GM10248 (cell line): ENCODE data around the gene ACVR1B.

Experiments used
- CTCF ChIA-PET: fragments of 300-600 bp; sonication (Branson Sonifier 250); formaldehyde crosslinking; extraction: SDS; loops from one replicate; lab custom pipeline; 2021; ENCODE audit warnings: antibody characterized with exemption; lab: Yijun Ruan, JAX
- POLR2A ChIA-PET: fragments of 350-650 bp; sonication (Branson Sonifier 250); formaldehyde crosslinking; extraction: SDS; loops from one replicate; lab custom pipeline; 2020; ENCODE audit warnings: antibody characterized with exemption; lab: Yijun Ruan, JAX
- DNase-seq: peaks from one replicate; pipeline ENCODE4 v3.0.0; 2012; ENCODE audit errors: extremely low spot score
- TF ChIP-seq, protein P1 (sequence below): IDR thresholded peaks from 2 replicates; pipeline ENCODE4 v1.5.1; 2012; ENCODE audit warnings: mild to moderate bottlenecking, low read depth; ENCODE audit errors: extremely low read depth, missing control alignments, control extremely low read depth

Gene ACVR1B

DNA sequence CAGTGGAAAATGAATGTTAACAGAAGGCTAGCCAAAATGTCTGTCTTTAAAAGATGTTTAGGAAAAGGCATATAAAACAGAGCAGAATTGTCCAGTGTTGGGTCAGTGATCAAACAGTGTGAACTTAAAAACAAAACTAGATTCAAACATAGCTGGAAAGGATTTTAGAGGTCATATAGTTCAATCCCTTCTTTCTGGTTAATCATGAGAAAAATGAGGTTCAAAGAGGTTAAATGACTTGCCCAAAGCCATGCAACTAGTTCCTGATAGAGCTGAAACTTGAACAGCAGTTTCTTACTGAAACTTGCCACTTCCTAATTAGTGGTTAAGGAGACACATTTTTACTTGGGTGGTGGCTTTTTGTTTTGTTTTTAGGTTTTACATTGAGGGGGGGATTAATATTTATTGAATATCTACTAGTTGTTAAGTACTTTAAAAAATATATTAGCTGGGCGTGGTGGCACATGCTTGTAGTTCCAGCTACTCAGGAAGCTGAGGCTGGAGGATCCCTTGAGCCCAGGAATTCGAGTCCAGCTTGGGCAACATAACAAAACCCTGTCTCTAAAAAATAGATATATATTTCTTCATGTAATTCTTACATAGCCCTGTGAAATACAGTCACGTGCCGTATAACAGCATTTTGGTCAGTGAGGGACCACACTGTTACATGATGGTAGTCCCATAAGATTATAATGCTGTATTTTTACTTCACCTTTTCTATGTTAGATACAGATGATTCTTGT is 20.4 kb downstream of the ACVR1B start:
- TF ChIP-seq, protein P1, sequence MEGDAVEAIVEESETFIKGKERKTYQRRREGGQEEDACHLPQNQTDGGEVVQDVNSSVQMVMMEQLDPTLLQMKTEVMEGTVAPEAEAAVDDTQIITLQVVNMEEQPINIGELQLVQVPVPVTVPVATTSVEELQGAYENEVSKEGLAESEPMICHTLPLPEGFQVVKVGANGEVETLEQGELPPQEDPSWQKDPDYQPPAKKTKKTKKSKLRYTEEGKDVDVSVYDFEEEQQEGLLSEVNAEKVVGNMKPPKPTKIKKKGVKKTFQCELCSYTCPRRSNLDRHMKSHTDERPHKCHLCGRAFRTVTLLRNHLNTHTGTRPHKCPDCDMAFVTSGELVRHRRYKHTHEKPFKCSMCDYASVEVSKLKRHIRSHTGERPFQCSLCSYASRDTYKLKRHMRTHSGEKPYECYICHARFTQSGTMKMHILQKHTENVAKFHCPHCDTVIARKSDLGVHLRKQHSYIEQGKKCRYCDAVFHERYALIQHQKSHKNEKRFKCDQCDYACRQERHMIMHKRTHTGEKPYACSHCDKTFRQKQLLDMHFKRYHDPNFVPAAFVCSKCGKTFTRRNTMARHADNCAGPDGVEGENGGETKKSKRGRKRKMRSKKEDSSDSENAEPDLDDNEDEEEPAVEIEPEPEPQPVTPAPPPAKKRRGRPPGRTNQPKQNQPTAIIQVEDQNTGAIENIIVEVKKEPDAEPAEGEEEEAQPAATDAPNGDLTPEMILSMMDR: no peak
- ChIA-PET POLR2A (no interaction called here), CTCF (interaction anchor here (0.9 to 3.1 kb wide), 6 partner anchors 10 to 51 kb away, joined by 3 to 25 read pairs (median 6); no protein-coding TSS in a partner anchor)
- no peak for DNase-seq

DNA sequence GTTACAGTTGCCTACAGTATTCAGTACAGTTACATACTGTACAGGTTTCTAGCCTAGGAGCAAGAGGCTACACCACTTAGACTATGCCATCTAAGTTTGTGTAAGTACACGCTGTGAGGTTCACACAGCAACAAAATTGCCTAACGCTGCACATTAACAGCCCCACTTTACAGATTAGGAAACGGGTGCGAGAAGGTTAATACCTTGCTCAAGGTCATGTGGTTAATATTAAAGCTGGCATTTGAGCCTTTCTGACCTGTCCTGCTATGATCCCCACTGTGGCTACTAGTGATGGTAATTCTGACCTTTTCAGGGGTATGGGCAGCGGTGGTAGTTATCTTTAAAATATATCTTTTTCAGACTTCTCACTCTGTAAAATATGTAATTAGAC is 20.9 kb downstream of the ACVR1B start:
- POLR2A ChIA-PET: no interaction called here
- TF ChIP-seq, protein P1: no peak
- CTCF ChIA-PET: interaction anchor here (0.9 to 3.1 kb wide), 4 partner anchors 9 to 51 kb away, joined by 3 to 25 read pairs (median 6); no protein-coding TSS in a partner anchor
- DNase-seq: no peak

DNA sequence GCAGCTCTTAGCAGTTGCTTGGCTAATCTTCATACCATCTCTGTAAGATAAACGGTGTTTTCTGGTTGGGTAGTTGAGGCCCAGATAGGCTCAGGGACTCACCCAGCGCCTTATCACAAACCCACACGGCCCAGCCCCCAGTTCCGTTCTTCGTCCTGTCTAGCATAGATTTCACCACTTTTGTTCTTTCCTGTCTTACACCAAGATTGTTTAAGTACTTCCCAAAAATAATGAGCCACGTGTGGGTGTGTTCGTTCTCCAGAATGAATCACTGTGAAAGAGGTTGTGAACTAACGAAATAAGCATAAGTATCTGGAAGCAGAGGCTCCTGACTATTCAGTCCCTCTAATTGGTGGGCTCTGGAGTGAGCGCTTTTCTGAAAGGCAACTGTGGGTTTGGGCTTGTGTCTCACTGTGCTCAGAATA is 21.4 kb downstream of the ACVR1B start:
- CTCF ChIA-PET: interaction anchor here (0.9 to 3.1 kb wide), 4 partner anchors 9 to 50 kb away, joined by 3 to 25 read pairs (median 6); no protein-coding TSS in a partner anchor
- POLR2A ChIA-PET: no interaction called here
- TF ChIP-seq, protein P1: no peak
- no peak for DNase-seq

DNA sequence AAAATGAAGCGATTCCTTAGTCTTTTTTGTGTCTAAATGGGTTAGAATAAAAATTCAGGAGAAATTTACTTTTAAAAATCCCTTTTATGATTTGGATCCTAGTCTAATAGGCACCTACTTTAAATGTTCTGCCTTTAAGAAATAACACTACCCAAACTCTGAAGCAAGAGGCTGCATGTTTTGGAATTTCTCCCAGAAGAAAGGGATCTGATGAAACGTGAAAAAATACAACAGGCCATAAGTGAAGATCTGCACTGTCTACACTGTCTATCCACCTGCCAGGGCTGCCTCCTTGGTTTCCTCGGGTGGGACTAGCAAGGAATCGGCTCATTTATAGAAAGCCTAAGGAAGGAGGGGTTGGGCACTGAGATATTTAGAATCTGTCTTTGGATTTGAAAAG is 22.1 kb downstream of the ACVR1B start:
- no peak for DNase-seq
- ChIA-PET POLR2A (no interaction called here), CTCF (no interaction called here)
- TF ChIP-seq, protein P1: no peak

DNA sequence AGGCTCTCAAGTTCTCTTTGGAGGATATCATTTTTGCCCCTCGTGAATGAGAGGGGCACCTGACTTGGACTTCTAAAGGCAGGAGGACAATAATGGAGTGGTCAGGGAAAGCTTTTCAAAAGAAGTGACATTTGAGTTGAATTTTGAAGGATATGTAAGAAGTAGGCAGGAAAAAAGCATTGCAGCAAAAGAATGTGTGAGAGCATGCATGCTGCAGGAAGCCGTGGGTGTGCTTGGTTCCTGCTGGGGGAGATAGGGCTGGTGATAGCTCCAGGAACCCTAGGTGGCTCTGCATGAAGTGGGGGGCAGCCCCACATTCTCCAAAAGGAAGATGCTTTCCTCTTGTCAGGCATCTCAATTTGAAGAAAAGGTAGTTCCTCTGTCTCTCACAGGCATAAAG is 23.1 kb downstream of the ACVR1B start:
- CTCF ChIA-PET: interaction anchor here (0.9 to 3.9 kb wide), 7 partner anchors 9 to 52 kb away, joined by 3 to 28 read pairs (median 3); no protein-coding TSS in a partner anchor
- no peak for DNase-seq
- TF ChIP-seq, protein P1: no peak
- POLR2A ChIA-PET: no interaction called here

DNA sequence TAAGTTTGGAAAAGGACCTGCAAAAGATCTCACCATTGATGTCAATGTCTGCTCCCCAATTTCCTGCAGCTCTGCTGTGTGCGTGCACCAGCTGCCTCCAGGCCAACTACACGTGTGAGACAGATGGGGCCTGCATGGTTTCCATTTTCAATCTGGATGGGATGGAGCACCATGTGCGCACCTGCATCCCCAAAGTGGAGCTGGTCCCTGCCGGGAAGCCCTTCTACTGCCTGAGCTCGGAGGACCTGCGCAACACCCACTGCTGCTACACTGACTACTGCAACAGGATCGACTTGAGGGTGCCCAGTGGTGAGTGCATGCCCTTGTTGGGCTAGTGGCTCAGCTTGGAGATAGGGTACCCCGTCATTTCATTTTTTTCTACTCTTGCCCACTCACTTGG is 23.7 kb downstream of the ACVR1B start:
- DNase-seq: no peak
- POLR2A ChIA-PET: no interaction called here
- TF ChIP-seq, protein P1: no peak
- CTCF ChIA-PET: interaction anchor here (0.9 to 3.9 kb wide), 7 partner anchors 9 to 53 kb away, joined by 3 to 28 read pairs (median 3); no protein-coding TSS in a partner anchor
